Measurements from ENCODE around the gene ETFRF1. TPM values are rescaled to one million over a fixed set of nuclear protein-coding genes. Genes with fewer than 3 reads are reported as not detected.

Gene ETFRF1
- total RNA-seq, 1 donor from 2014 or later: 17.0 TPM

Other genes with a start within 250 kb of the ETFRF1 start
- gene BCAT1, start 246.1 kb upstream of the ETFRF1 start, total RNA-seq: 117 and 130 TPM in 2 replicates
- not detected in 2 replicates for gene DNAI7, start 77 bp upstream of the ETFRF1 start, total RNA-seq
- gene KRAS, start 55.7 kb downstream of the ETFRF1 start, total RNA-seq: 16.0 and 19.2 TPM in 2 replicates